ENCODE results near the gene RASGEF1C.

RASGEF1C gene

DNA sequence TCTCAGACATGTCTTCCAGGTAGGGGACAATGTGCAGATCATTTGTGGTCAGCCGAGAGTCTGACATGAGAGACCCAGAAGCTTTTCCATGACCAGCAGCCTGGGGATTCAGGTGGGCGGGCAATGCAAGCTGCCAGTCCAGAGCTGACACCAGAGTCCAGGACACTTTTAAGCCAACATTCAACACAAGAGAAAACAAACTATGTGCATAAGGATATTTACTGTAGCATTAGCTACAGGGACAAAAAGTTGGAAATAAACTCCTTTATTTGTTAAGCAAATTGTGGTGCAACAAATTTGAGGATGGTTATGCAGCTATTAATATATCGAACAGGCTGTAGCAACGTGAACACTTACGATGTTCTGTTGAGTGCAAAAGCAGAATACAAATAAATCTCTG is 127.5 kb downstream of the RASGEF1C start:
- no peak for DNase-seq (ENCODE audit: low spot score)

- peak; percentile 38 for DNase-seq (ENCODE audit: low spot score)
Measured at GRCh38 chr5:180080486-180081280, 128.3 kb downstream of the RASGEF1C start.

GRCh38 chr5:180079702-180080466 is 129.1 kb downstream of the RASGEF1C start:
- DNase-seq (ENCODE audit: low spot score): no peak

DNA sequence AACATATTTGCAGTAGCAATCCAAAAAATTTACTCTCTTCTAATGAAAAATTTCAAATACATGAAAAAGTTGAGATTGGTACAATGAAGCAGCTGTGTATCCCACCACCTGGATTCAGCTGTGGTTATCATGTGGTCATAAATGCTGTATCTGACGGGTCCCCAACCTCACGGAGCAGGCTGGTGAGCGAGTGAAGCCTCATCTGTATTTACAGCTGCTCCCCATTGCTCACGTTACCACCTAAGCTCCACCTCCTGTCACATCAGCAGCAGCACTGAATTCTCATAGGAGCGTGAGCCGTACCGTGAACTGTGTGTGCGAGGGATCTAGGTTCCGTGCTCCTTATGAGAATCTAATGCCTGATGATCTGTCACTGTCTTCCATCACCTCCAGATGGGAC is 130.7 kb downstream of the RASGEF1C start:
- DNase-seq (ENCODE audit: low spot score): no peak

DNA sequence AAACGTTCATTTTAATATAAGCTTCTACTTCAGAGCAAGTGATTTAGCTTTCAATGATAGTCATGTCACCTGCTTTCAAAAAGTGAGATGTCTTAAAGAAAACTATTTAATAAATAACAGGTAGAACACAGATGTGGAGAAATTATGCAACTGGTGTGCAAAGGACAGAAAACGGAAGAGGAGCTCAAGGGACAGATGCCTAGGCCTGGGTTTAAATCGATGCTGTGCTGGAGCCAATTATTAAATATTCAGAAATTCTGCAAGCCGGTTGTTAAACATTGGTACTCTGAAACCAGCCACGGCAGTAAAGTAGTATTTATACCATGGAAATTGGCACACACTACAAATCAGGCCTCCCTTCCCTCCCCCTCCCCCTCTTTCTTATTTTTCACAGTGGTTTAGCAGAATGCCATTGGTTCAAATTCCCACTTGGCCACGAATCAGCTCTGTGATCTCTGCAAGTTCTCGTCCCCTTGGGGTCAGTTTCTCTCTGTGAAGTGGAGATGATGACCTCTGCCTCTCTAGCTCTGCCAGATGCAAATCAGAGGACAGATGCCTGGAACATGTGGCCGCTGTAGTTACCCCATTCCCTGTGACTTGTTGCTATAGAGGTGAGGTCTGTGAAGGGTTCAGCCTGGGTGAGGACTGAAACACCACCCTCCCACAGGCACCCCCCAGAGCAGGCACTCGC is 131.3 kb downstream of the RASGEF1C start:
- no peak for DNase-seq (ENCODE audit: low spot score)

DNA sequence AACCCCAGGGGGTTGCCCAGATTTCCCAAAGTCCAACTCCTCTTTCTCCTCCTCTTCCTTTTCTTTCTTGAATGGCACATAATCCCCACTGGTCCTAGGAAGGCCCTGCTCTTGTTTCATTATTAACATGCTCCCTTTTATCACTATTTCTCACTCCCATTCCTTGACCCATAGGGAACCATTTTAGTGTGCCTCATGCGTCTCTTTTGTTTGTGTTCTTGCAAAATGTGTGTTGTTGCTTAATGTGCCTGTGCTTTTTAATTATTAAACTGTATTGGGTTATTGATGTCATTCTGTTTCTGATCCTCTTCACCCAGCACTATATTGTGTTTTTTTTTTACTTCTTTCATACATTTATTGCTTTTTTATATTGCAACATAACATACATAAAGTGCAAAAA is 133.3 kb downstream of the RASGEF1C start:
- DNase-seq (ENCODE audit: low spot score): no peak

DNA sequence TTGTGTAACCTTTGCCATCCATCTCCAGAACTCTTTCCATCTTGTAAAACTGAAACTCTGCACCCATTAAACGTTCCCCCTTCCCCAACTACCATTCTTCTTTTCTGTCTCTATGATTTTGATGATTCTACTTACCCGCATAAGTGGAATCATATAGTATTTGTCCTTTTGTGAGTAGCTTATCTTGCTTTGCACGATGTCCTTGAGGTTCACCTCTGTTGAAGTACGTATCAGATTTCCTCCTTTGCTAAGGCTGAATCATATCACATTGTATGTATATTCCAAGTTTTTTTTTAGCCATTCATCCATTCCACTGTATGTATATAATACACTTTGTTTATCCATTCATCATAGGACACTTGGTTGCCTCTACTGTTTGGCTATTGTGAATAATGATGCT is 134.5 kb downstream of the RASGEF1C start:
- DNase-seq (ENCODE audit: low spot score): no peak

- no peak for DNase-seq (ENCODE audit: low spot score)
Measured at GRCh38 chr5:180072556-180072955, 136.5 kb downstream of the RASGEF1C start.

DNA sequence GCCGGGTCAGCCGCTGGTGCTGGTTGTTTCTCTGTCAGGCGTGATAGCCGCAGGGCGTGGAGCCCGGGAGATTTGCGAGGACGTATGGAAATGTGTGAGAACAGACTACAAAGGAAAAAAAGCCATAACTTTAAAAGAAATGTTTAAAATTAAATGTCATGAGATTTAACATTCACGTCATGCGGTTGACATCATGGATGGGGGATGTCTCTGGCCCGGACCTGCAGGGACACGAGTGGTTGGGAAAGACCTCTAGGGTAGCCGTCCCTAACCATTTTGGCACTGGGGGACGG is 136.8 kb downstream of the RASGEF1C start:
- DNase-seq (ENCODE audit: low spot score): no peak

DNA sequence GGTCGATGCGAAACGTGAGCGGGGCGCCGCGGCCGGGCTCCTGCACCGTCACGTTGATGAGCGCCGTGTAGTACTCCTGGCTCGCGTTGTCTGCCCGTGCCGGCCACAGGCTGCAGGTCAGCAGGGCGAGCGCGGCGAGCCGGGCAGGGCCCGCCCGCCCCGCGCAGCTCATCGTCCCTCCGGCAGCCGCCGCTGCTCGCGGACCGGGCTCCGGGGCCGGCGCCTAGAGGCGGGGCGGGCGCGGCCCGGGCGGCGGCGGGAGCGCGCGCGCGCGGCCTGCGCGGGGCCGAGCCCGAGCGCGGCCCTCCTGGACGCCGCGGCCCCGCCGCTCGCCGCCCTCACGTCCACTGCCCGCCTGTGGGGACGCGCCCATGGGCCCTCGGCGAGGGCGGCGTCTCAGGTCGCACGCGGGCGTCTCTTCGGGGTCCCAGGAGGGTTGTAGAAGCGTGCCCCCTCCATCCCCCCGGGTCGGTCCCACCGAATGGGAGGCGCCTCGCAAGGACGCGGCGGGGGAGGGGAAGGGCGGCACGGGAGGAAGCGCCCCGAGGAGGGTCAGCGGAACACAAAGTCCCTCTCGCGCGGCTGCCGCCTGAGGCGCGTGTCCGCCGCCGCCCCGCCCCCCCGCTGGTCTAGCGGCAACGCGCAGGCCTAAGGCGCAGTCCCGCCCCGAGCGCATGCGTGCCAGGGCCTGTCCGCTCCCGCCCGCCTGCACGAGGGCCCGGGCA is 137.3 kb downstream of the RASGEF1C start, which contains the start of gene RNF130:
Gene RNF130, minus strand, starts transcription at position 229 of the 725 bp plus-strand sequence. Its CDS starts 57 bp downstream, at position 172.
- peak; percentile 82 for DNase-seq (ENCODE audit: low spot score)

DNA sequence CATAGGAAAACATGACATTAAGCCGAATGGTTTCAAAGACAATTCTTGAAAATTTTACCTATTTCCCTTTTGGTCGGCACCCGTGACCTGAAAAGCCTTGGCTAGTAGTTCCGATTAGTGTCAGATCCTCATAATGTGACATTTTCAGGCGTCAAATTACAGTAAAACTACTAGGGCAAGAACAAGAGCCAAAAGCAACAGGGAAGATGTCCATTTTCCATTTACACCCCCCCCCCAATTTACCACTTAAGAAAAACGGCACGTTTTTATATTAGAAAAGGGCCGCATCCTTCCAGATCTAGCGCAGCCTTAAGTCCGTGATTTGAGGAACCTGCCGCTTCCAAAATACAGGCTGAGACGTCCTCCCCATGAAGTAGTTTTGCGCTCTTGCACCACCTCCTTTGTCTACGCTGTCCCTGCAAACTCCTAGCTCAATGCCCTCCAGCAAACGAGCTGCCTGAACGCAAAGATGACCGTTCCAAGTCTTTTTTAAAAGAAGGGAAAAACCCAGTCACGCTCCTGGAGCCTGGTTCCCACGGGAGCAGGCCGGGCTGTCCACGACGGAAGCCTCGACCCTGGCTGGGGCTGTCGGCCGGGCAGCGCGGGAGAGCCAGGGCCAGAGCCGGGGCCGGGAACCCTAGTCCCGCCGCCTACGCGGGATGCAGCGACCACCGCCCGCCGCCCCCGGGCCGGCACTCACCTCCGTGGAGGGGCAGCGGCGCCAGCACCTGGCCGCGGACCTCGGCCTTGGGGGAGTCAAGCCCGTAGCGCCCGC is 138.1 kb downstream of the RASGEF1C start:
- no peak for DNase-seq (ENCODE audit: low spot score)

DNA sequence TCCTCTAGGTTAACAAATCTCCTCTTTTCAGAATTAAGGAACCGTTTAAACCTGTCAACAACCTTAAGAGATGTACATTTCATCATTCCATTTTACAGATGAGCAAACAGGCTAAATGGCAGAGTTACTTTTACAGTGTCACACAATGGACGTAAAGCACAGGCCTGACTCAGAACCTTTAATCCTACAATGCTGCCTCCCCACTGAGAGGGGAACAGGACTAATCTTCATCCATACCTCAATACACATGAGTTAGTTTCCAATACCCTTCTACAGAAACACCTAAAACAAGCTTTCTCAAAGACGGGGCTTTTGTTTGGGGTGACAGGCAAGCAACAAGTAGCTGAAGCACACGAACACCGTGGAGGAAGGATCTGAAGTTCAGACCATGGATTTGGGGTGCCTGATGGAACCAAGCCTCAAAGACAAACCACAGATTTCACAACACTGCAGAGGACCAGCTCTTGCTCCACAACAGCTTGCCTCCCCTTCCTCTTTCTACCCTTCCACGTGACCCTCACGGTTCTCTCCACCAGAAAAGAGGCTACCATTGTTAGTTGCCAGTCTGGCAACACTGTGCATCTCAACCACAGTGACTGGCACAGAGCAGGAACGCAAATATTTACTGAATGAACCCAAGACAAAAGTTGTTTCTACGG is 139.3 kb downstream of the RASGEF1C start:
- peak; percentile 13 for DNase-seq (ENCODE audit: low spot score)

- DNase-seq (ENCODE audit: low spot score): no peak
Measured at GRCh38 chr5:180068519-180069090, 140.4 kb downstream of the RASGEF1C start.

- no peak for DNase-seq (ENCODE audit: low spot score)
Measured at GRCh38 chr5:180067986-180068385, 141.0 kb downstream of the RASGEF1C start.

DNA sequence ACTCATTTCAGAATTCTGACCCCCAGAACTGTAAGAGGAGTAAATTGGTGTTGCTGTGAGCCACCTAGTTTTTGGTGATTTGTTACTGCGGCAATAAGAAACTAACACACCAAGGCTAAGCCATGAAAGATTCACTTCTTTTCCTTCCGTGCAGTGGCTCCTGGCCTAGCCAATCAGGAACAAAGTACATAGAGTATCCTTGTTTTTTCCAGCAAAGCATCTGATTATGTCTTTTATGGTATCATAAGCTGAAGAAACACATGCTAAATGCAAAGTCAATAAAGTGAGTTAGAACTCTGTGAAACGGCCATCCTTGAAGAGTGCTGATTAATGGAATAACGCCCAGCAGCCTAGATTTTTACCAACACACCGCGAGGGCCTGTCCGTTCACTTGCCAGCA is 148.8 kb downstream of the RASGEF1C start:
- DNase-seq (ENCODE audit: low spot score): no peak

GRCh38 chr5:180059326-180059725 is 149.7 kb downstream of the RASGEF1C start:
- no peak for DNase-seq (ENCODE audit: low spot score)

GRCh38 chr5:180056153-180056552 is 152.9 kb downstream of the RASGEF1C start:
- no peak for DNase-seq (ENCODE audit: low spot score)

- no peak for DNase-seq (ENCODE audit: low spot score)
Measured at GRCh38 chr5:180054226-180054625, 154.8 kb downstream of the RASGEF1C start.

DNA sequence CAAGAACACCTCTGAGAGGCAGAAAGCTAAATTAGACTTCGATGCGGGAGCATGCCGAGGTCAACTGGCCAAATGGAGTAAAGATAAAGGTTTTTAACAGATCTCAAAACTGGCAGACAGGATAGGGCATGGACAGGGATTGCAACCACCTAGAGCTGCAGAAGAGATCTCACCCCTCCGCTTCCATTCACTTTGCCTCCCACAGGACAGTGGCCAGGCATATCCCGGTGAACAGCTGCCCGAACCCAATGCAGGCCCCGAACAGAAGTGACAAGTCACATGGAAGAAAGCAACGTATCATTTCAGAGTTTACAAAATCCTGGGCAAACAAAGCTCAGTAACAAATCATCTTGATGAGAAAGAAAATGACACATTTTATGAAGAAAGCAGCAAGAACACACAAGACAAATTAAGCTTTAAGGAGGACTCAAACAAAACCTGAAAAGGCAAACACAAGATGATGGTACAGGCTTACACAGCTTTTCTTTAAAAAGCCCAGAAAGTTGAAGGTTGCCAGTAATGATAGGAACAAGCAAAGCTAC is 155.9 kb downstream of the RASGEF1C start:
- no peak for DNase-seq (ENCODE audit: low spot score)

GRCh38 chr5:180052211-180052818 is 156.7 kb downstream of the RASGEF1C start:
- DNase-seq (ENCODE audit: low spot score): no peak

Data from CD4-positive, alpha-beta T cell treated with Interleukin-2 at 100 ng/mL for 4 hours (primary cell).